OCI-LY7 (cell line): ENCODE data around the gene KRT6B. TPM values are rescaled to one million over a fixed set of nuclear protein-coding genes. Genes with fewer than 3 reads are reported as not detected.
"Not testable (repeated sequence)": the region's sequence is repeated elsewhere in the genome, so short reads cannot be mapped to it uniquely, and the experiment has no call there.

Source experiments
- BruUV-seq: library from RNA; stranded (reverse); fragments of 400-500 nt; replicated peaks from 2 replicates; lab custom pipeline; 2021; lab: Mats Ljungman, UMichigan
- CTCF ChIA-PET: fragments of 300-600 bp; sonication (Branson Sonifier 250); formaldehyde crosslinking; loops from one replicate; lab custom pipeline; 2022; ENCODE audit warnings: antibody characterized with exemption; ENCODE audit not compliant: unreplicated experiment; lab: Charles Lee
- POLR2A ChIA-PET: fragments of 300-600 bp; sonication (Branson Sonifier 250); formaldehyde crosslinking; loops from one replicate; lab custom pipeline; 2022; ENCODE audit warnings: antibody characterized with exemption; lab: Charles Lee
- DNase-seq: peaks from one replicate; pipeline ENCODE4 v3.0.0-alpha.2; 2015; ENCODE audit warnings: low spot score
- H2AFZ ChIP-seq: fragments of 200-600 bp; sonication (generic), shearing (Covaris generic); 2 replicates; pipeline ENCODE4 v1.6.1; 2014; ENCODE audit warnings: mild to moderate bottlenecking, antibody characterized with exemption, low read length, moderate library complexity
- H3K27ac ChIP-seq: fragments of 200-600 bp; sonication (generic); 2 replicates; pipeline ENCODE4 v1.5.1; 2014; ENCODE audit warnings: mixed run types, low read depth, mild to moderate bottlenecking, moderate library complexity, low read length, inconsistent platforms; ENCODE audit not compliant: poor library complexity, severe bottlenecking
- H3K36me3 ChIP-seq: fragments of 200-600 bp; sonication (generic); 2 replicates; pipeline ENCODE4 v1.6.1; 2014; ENCODE audit warnings: mild to moderate bottlenecking, antibody characterized with exemption, low read length, moderate library complexity, mixed read lengths; ENCODE audit not compliant: insufficient read depth
- H3K4me1 ChIP-seq: fragments of 200-600 bp; sonication (generic); 2 replicates; pipeline ENCODE4 v1.5.1; 2014; ENCODE audit warnings: mild to moderate bottlenecking, low read length; ENCODE audit not compliant: insufficient read depth, poor library complexity, severe bottlenecking
- H3K4me2 ChIP-seq: fragments of 200-600 bp; sonication (generic); 2 replicates; pipeline ENCODE4 v1.6.1; 2014; ENCODE audit warnings: mild to moderate bottlenecking, low read length
- H3K4me3 ChIP-seq: fragments of 200-600 bp; sonication (generic); 2 replicates; pipeline ENCODE4 v1.5.1; 2014; ENCODE audit warnings: mild to moderate bottlenecking, low read depth, low read length; ENCODE audit not compliant: poor library complexity, severe bottlenecking
- H3K79me2 ChIP-seq: fragments of 200-600 bp; sonication (generic); 2 replicates; pipeline ENCODE4 v1.6.1; 2016; ENCODE audit warnings: low read depth, mild to moderate bottlenecking, low read length, moderate library complexity, mixed read lengths; ENCODE audit not compliant: insufficient read depth
- H3K9me2 ChIP-seq: fragments of 200-600 bp; sonication (generic); 2 replicates; pipeline ENCODE4 v1.6.1; 2016; ENCODE audit warnings: mild to moderate bottlenecking, low read length, mixed read lengths; ENCODE audit not compliant: insufficient read depth
- H3K9me3 ChIP-seq: fragments of 200-600 bp; sonication (generic); 2 replicates; pipeline ENCODE4 v1.6.1; 2014; ENCODE audit warnings: mild to moderate bottlenecking, mixed run types, low read length, mixed read lengths
- H4K20me1 ChIP-seq: fragments of 200-600 bp; sonication (generic); 2 replicates; pipeline ENCODE4 v1.6.1; 2014; ENCODE audit warnings: mild to moderate bottlenecking, antibody characterized with exemption, low read length, moderate library complexity, mixed read lengths; ENCODE audit not compliant: insufficient read depth
- EZH2phosphoT487 ChIP-seq: fragments of 200-600 bp; sonication (generic); IDR thresholded peaks from 2 replicates; pipeline ENCODE4 v1.6.1; 2018; ENCODE audit warnings: low read depth, borderline replicate concordance, mild to moderate bottlenecking, mixed run types, antibody characterized with exemption, low read length, moderate library complexity, mixed read lengths
- intact Hi-C: fragments of 100-400 bp; cut with micrococcal nuclease; formaldehyde crosslinking; loops from one replicate; pipeline ENCODE4 v1.10.0; 2022; ENCODE audit not compliant: unreplicated experiment
- total RNA-seq, 2 experiments: library from RNA; depleted of rRNA in 1 of 2; stranded (reverse); fragments of >200 nt in 1 of 2; shearing (Covaris generic) in 1 of 2; gene quantifications; 2 replicates each; pipeline ENCODE4 v1.2.3, GENCODE V29; 2014 to 2022
- TF ChIP-seq, protein P1 (sequence below): fragments of 200-600 bp; sonication (generic); conservative IDR thresholded peaks from 2 replicates; pipeline ENCODE4 v1.5.1; 2014; ENCODE audit warnings: mild to moderate bottlenecking, antibody characterized with exemption, low read length, moderate library complexity, mixed read lengths

Gene KRT6B
- total RNA-seq, 2 experiments from 2014 or later, result not detected

DNA sequence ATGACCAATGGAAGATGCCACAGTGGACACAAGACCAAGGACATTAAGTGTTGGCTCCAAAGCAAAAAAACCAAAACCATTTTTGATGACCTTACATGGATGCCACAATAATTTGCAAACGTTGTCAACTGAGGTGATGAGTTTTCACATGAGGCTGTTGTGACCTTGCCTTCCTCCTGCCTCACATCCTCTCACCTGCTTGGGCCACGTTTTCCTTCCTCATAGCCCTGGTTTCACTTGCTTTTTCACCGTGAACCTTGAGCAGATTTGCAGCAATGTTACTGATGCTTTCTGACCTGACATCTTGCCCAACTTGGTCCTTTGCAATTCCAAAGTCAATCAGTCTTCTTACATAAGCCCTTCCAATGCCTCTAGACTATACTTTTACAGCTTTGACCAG, 3.7 kb downstream of the KRT6B start:
- TF ChIP-seq, protein P1, sequence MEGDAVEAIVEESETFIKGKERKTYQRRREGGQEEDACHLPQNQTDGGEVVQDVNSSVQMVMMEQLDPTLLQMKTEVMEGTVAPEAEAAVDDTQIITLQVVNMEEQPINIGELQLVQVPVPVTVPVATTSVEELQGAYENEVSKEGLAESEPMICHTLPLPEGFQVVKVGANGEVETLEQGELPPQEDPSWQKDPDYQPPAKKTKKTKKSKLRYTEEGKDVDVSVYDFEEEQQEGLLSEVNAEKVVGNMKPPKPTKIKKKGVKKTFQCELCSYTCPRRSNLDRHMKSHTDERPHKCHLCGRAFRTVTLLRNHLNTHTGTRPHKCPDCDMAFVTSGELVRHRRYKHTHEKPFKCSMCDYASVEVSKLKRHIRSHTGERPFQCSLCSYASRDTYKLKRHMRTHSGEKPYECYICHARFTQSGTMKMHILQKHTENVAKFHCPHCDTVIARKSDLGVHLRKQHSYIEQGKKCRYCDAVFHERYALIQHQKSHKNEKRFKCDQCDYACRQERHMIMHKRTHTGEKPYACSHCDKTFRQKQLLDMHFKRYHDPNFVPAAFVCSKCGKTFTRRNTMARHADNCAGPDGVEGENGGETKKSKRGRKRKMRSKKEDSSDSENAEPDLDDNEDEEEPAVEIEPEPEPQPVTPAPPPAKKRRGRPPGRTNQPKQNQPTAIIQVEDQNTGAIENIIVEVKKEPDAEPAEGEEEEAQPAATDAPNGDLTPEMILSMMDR, result no peak
- TF ChIP-seq EZH2phosphoT487, result no peak
- H3K79me2 ChIP-seq, result no peaks in the 10 kb centered on the region
- H3K9me2 ChIP-seq, result no peaks in the 10 kb centered on the region

DNA sequence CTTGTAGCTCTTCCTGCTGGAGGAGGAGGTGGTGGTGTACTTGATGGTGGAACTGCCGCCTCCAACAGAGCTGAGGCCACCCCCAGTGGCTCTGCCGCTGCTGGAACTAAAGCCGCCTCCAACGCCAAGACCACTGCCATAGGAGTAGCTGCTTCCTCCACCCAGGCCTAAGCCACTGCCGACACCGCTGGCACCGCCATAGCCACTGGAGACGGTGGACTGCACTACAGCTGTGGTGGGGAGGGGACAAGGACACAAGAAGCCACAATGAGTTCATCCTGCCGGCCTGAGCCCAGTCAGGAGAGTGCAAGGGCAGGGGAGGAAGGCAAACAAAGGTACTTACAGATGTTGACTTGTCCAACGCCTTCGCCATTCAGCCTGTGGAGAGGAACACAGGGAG, 4.8 kb downstream of the KRT6B start:
- CTCF ChIA-PET, H3K4me1 ChIP-seq, intact Hi-C loops, H3K4me2 ChIP-seq, H4K20me1 ChIP-seq, BruUV-seq, H3K9me3 ChIP-seq, H3K4me3 ChIP-seq, H3K9me2 ChIP-seq, H3K79me2 ChIP-seq, POLR2A ChIA-PET, H2AFZ ChIP-seq, H3K27ac ChIP-seq, H3K36me3 ChIP-seq, DNase-seq: not testable (repeated sequence)

More for the DNA sequence above, 3.7 kb downstream of the KRT6B start:
- CTCF ChIA-PET, result no interaction called here
- Histone ChIP-seq H3K4me2 (no peak overlapping the region), H3K4me3 (no peak overlapping the region), H3K27ac (no peak overlapping the region), H3K4me1 (no peaks in the 10 kb centered on the region), H3K36me3 (no peaks in the 10 kb centered on the region), H2AFZ (no peak overlapping the region), H3K9me3 (no peaks in the 10 kb centered on the region), H4K20me1 (no peaks in the 10 kb centered on the region)
- BruUV-seq, result no TSS peak
- DNase-seq, result no peak
- intact Hi-C loops, result no loop called here
- POLR2A ChIA-PET, result no interaction called here

DNA sequence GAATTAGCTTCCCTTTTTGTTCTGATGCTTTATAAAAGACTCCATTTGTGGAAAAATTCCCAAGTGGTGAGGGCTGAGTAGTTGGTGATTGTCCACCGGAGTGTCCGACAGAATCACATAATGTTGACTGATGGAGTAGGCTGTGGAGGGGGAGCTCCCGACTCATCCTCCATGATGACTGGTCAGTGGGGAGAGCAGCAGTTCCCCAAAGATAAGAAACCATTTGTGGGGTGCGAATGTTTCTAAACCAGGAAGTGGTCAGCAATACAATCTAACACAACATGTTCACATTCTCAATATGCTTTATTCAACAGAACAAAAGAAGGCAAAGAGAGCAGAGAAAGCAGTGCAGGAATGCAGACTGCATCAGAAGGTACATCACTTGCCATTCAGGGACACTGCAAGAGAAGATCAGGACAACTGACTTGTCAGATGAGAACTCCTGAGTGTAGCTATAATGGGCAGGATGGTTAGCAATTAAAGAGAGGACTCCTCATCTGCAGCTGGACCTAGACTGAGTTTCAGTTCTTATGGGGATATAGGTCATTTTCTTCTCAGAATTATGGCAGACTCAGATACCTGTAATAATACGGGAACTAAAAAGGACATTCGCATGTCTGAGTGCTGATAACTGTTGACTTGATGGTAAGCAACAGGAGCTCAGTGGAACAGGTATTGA, 5.4 kb downstream of the KRT6B start:
- CTCF ChIA-PET, result no interaction called here
- H3K4me2 ChIP-seq, result no peak overlapping the region
- BruUV-seq, result no TSS peak

More for the DNA sequence above, 5.4 kb downstream of the KRT6B start:
- H2AFZ ChIP-seq, result no peak overlapping the region
- H3K9me2 ChIP-seq, result no peaks in the 10 kb centered on the region
- no peaks in the 10 kb centered on the region for H3K9me3 ChIP-seq
- TF ChIP-seq, protein P1, result no peak
- no peak for TF ChIP-seq EZH2phosphoT487
- intact Hi-C loops, result no loop called here
- no peaks in the 10 kb centered on the region for H3K4me1 ChIP-seq
- no peaks in the 10 kb centered on the region for H4K20me1 ChIP-seq
- H3K27ac ChIP-seq, result no peak overlapping the region
- no peaks in the 10 kb centered on the region for H3K36me3 ChIP-seq
- POLR2A ChIA-PET, result no interaction called here
- H3K79me2 ChIP-seq, result no peaks in the 10 kb centered on the region
- no peak overlapping the region for H3K4me3 ChIP-seq
- DNase-seq, result no peak
